ENCODE results near the gene DENND2D. TPM values are rescaled to one million over a fixed set of nuclear protein-coding genes. Genes with fewer than 3 reads are reported as not detected.

Gene DENND2D
- total RNA-seq, 1 donor from 2014 or later, result 3.6 TPM

- H3K4me3 Mint-ChIP-seq (ENCODE audit: unreplicated experiment), result peak overlapping the region; percentile 0
- H3K36me3 Mint-ChIP-seq (ENCODE audit: low read depth, unreplicated experiment), result peaks cover 33% of the 10 kb centered on the region
- H3K4me1 Mint-ChIP-seq (ENCODE audit: unreplicated experiment), result peaks cover 79% of the 10 kb centered on the region
- TF ChIP-seq, protein P1, sequence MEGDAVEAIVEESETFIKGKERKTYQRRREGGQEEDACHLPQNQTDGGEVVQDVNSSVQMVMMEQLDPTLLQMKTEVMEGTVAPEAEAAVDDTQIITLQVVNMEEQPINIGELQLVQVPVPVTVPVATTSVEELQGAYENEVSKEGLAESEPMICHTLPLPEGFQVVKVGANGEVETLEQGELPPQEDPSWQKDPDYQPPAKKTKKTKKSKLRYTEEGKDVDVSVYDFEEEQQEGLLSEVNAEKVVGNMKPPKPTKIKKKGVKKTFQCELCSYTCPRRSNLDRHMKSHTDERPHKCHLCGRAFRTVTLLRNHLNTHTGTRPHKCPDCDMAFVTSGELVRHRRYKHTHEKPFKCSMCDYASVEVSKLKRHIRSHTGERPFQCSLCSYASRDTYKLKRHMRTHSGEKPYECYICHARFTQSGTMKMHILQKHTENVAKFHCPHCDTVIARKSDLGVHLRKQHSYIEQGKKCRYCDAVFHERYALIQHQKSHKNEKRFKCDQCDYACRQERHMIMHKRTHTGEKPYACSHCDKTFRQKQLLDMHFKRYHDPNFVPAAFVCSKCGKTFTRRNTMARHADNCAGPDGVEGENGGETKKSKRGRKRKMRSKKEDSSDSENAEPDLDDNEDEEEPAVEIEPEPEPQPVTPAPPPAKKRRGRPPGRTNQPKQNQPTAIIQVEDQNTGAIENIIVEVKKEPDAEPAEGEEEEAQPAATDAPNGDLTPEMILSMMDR (IDR thresholded peaks at IDR 0.05; ENCODE audit: unreplicated experiment), result no peak
- DNase-seq (ENCODE audit: low spot score), result no peak
- H3K27ac Mint-ChIP-seq (ENCODE audit: unreplicated experiment), result peak overlapping the region; percentile 95
- H3K27me3 Mint-ChIP-seq (ENCODE audit: unreplicated experiment), result peaks cover 31% of the 10 kb centered on the region
- H3K9me3 Mint-ChIP-seq (ENCODE audit: unreplicated experiment), result no peaks in the 10 kb centered on the region
Measured at GRCh38 chr1:111193712-111194480, 6.5 kb downstream of the DENND2D start.

- Mint-ChIP-seq H3K4me1 (ENCODE audit: unreplicated experiment) (peaks cover 84% of the 10 kb centered on the region), H3K4me3 (ENCODE audit: unreplicated experiment) (peak overlapping the region; percentile 53), H3K9me3 (ENCODE audit: unreplicated experiment) (no peaks in the 10 kb centered on the region), H3K36me3 (ENCODE audit: low read depth, unreplicated experiment) (peaks cover 42% of the 10 kb centered on the region), H3K27me3 (ENCODE audit: unreplicated experiment) (peaks cover 31% of the 10 kb centered on the region), H3K27ac (ENCODE audit: unreplicated experiment) (peak overlapping the region; percentile 95)
- DNase-seq (ENCODE audit: low spot score), result no peak
- TF ChIP-seq, protein P1 (IDR thresholded peaks at IDR 0.05; ENCODE audit: unreplicated experiment), result no peak
Measured at GRCh38 chr1:111192658-111193519, 7.6 kb downstream of the DENND2D start.

- no peak for DNase-seq (ENCODE audit: low spot score)
- no peak overlapping the region for H3K4me3 Mint-ChIP-seq (ENCODE audit: unreplicated experiment)
Measured at GRCh38 chr1:111192074-111192473, 8.4 kb downstream of the DENND2D start.

GRCh38 chr1:111191496-111191895 lies 8.9 kb downstream of the DENND2D start:
- Mint-ChIP-seq H3K4me3 (ENCODE audit: unreplicated experiment) (no peak overlapping the region), H3K27ac (ENCODE audit: unreplicated experiment) (peak overlapping the region; percentile 95), H3K4me1 (ENCODE audit: unreplicated experiment) (peaks cover 82% of the 10 kb centered on the region), H3K36me3 (ENCODE audit: low read depth, unreplicated experiment) (peaks cover 50% of the 10 kb centered on the region), H3K27me3 (ENCODE audit: unreplicated experiment) (peaks cover 21% of the 10 kb centered on the region), H3K9me3 (ENCODE audit: unreplicated experiment) (no peaks in the 10 kb centered on the region)
- TF ChIP-seq, protein P1 (IDR thresholded peaks at IDR 0.05; ENCODE audit: unreplicated experiment), result no peak
- DNase-seq (ENCODE audit: low spot score), result no peak

More at GRCh38 chr1:111192074-111192473, 8.4 kb downstream of the DENND2D start:
- H3K36me3 Mint-ChIP-seq (ENCODE audit: low read depth, unreplicated experiment), result peaks cover 45% of the 10 kb centered on the region
- H3K27ac Mint-ChIP-seq (ENCODE audit: unreplicated experiment), result peak overlapping the region; percentile 95
- H3K4me1 Mint-ChIP-seq (ENCODE audit: unreplicated experiment), result peaks cover 82% of the 10 kb centered on the region
- H3K9me3 Mint-ChIP-seq (ENCODE audit: unreplicated experiment), result no peaks in the 10 kb centered on the region
- H3K27me3 Mint-ChIP-seq (ENCODE audit: unreplicated experiment), result peaks cover 24% of the 10 kb centered on the region
- TF ChIP-seq, protein P1 (IDR thresholded peaks at IDR 0.05; ENCODE audit: unreplicated experiment), result no peak
